Measurements from ENCODE around the gene PAGE2. TPM values are rescaled to one million over a fixed set of nuclear protein-coding genes. Genes with fewer than 3 reads are reported as not detected.
"Not testable (repeated sequence)": the region's sequence is repeated elsewhere in the genome, so short reads cannot be mapped to it uniquely, and the experiment has no call there.

PAGE2 gene
- total and polyA plus RNA-seq, 2 of the 13 experiments (the other 11 are each of a cell fraction or from before 2014, with no cell fraction given) = not detected

DNA sequence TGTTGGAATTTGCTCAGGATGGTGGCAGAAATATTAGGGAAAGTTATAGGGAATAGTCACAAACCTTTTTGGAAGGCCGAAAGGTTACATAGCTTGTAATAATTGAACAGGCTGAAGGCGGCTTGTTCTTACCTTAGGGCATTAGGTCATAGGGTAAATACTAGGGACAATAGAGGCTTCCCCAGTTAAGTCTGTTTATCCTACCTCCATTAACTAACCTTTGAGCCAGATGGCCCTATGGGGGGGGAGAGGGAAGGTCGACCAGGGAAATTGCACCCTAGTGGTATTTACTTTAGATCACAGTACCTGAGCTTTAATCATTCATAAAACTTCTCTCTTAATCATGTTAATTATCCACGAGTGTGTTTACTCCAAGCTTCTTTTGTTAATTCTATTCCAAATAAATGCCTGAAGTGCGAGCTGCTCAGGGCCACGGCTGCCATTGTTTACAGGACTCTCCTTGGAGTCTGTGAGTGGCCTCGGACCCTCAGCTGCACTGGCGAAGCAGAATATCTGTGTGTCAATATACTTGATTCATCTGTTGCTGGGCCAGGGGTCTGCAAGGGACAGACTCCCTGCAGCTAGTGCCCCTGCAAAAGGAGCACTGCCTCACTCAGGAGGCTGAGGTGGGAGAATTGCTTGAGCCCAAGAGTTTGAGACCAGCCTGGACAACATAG is 22.9 kb downstream of the PAGE2 start (continued):
- TF ChIP-seq, protein P1, sequence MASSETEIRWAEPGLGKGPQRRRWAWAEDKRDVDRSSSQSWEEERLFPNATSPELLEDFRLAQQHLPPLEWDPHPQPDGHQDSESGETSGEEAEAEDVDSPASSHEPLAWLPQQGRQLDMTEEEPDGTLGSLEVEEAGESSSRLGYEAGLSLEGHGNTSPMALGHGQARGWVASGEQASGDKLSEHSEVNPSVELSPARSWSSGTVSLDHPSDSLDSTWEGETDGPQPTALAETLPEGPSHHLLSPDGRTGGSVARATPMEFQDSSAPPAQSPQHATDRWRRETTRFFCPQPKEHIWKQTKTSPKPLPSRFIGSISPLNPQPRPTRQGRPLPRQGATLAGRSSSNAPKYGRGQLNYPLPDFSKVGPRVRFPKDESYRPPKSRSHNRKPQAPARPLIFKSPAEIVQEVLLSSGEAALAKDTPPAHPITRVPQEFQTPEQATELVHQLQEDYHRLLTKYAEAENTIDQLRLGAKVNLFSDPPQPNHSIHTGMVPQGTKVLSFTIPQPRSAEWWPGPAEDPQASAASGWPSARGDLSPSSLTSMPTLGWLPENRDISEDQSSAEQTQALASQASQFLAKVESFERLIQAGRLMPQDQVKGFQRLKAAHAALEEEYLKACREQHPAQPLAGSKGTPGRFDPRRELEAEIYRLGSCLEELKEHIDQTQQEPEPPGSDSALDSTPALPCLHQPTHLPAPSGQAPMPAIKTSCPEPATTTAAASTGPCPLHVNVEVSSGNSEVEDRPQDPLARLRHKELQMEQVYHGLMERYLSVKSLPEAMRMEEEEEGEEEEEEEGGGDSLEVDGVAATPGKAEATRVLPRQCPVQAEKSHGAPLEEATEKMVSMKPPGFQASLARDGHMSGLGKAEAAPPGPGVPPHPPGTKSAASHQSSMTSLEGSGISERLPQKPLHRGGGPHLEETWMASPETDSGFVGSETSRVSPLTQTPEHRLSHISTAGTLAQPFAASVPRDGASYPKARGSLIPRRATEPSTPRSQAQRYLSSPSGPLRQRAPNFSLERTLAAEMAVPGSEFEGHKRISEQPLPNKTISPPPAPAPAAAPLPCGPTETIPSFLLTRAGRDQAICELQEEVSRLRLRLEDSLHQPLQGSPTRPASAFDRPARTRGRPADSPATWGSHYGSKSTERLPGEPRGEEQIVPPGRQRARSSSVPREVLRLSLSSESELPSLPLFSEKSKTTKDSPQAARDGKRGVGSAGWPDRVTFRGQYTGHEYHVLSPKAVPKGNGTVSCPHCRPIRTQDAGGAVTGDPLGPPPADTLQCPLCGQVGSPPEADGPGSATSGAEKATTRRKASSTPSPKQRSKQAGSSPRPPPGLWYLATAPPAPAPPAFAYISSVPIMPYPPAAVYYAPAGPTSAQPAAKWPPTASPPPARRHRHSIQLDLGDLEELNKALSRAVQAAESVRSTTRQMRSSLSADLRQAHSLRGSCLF (CRISPR knock-in tag; IDR thresholded peaks at IDR 0.05; ENCODE audit: borderline replicate concordance) = no peak
- TF ChIP-seq, protein P2, sequence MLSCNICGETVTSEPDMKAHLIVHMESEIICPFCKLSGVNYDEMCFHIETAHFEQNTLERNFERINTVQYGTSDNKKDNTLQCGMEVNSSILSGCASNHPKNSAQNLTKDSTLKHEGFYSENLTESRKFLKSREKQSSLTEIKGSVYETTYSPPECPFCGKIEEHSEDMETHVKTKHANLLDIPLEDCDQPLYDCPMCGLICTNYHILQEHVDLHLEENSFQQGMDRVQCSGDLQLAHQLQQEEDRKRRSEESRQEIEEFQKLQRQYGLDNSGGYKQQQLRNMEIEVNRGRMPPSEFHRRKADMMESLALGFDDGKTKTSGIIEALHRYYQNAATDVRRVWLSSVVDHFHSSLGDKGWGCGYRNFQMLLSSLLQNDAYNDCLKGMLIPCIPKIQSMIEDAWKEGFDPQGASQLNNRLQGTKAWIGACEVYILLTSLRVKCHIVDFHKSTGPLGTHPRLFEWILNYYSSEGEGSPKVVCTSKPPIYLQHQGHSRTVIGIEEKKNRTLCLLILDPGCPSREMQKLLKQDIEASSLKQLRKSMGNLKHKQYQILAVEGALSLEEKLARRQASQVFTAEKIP (CRISPR knock-in tag; IDR thresholded peaks at IDR 0.05; ENCODE audit: borderline replicate concordance) = no peak
- TF ChIP-seq, protein P3, sequence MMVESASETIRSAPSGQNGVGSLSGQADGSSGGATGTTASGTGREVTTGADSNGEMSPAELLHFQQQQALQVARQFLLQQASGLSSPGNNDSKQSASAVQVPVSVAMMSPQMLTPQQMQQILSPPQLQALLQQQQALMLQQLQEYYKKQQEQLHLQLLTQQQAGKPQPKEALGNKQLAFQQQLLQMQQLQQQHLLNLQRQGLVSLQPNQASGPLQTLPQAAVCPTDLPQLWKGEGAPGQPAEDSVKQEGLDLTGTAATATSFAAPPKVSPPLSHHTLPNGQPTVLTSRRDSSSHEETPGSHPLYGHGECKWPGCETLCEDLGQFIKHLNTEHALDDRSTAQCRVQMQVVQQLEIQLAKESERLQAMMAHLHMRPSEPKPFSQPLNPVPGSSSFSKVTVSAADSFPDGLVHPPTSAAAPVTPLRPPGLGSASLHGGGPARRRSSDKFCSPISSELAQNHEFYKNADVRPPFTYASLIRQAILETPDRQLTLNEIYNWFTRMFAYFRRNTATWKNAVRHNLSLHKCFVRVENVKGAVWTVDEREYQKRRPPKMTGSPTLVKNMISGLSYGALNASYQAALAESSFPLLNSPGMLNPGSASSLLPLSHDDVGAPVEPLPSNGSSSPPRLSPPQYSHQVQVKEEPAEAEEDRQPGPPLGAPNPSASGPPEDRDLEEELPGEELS (CRISPR knock-in tag; IDR thresholded peaks at IDR 0.05) = peak; percentile 35; the same call in 1 of the 2 replicates
- TF ChIP-seq ZNF577 (CRISPR knock-in tag; IDR thresholded peaks at IDR 0.05; ENCODE audit: borderline replicate concordance, low read depth) = no peak
- TF ChIP-seq, protein P4, sequence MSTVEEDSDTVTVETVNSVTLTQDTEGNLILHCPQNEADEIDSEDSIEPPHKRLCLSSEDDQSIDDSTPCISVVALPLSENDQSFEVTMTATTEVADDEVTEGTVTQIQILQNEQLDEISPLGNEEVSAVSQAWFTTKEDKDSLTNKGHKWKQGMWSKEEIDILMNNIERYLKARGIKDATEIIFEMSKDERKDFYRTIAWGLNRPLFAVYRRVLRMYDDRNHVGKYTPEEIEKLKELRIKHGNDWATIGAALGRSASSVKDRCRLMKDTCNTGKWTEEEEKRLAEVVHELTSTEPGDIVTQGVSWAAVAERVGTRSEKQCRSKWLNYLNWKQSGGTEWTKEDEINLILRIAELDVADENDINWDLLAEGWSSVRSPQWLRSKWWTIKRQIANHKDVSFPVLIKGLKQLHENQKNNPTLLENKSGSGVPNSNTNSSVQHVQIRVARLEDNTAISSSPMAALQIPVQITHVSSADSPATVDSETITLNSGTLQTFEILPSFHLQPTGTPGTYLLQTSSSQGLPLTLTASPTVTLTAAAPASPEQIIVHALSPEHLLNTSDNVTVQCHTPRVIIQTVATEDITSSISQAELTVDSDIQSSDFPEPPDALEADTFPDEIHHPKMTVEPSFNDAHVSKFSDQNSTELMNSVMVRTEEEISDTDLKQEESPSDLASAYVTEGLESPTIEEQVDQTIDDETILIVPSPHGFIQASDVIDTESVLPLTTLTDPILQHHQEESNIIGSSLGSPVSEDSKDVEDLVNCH (CRISPR knock-in tag; IDR thresholded peaks at IDR 0.05) = no peak
- TF ChIP-seq, protein P5, sequence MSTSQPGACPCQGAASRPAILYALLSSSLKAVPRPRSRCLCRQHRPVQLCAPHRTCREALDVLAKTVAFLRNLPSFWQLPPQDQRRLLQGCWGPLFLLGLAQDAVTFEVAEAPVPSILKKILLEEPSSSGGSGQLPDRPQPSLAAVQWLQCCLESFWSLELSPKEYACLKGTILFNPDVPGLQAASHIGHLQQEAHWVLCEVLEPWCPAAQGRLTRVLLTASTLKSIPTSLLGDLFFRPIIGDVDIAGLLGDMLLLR (CRISPR knock-in tag; IDR thresholded peaks at IDR 0.05) = no peak

DNA sequence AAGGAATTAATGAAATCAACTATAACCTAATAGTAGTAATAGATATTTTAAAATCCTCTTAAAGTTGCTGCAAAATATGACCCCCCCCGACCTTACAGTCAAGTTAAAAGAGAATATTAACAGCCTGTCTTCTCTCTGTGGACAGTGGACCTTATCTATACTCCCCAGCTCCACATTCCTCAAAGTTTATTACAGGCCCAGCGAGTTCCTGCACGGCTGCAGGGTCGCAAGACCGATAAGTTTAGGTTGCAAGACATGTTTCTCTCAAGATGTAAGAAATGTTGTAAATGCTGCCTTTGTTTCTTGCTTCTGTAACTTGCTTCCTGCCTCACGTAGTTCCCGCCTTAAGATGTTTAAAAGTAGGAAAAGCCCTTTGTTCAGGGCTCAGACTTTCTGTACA is 27.8 kb downstream of the PAGE2 start:
- BruUV-seq (replicated peaks); H4K20me1 ChIP-seq (ENCODE audit: insufficient read depth, low read length); POLR2A ChIA-PET; ATAC-seq; H3K4me2 ChIP-seq (ENCODE audit: low read depth, low read length); H3K27me3 ChIP-seq (ENCODE audit: control insufficient read depth in 1 of 2, insufficient read depth in 2 of 2, low read length in 2 of 2); H3K36me3 ChIP-seq (replicated peaks in 1 of 2; ENCODE audit: control insufficient read depth in 1 of 2, insufficient read depth in 2 of 2, low read length in 2 of 2); in situ Hi-C loops (cut with HindIII; ENCODE audit: extremely low pct_ligation_motif_present, low pct_unique_long_range_greater_than_20kb); H2AFZ ChIP-seq (ENCODE audit: low read length); DNase-seq (ENCODE audit: low spot score); intact Hi-C loops (cut with micrococcal nuclease; ENCODE audit: unreplicated experiment); H3K9ac ChIP-seq (ENCODE audit: insufficient read depth, low read depth, low read length); H3K79me2 ChIP-seq (ENCODE audit: insufficient read depth, low read length); H3K9me3 ChIP-seq (ENCODE audit: low read length); FAIRE-seq; H3K27ac ChIP-seq (ENCODE audit: extremely low read length, insufficient read depth, low read length); CTCF ChIA-PET (ENCODE audit: low intra/inter-chr PET ratio, low total read pairs); H3K4me3 ChIP-seq (replicated peaks in 1 of 3; ENCODE audit: insufficient read depth in 1 of 3, low read depth in 2 of 3, low read length in 3 of 3); H3K4me1 ChIP-seq (ENCODE audit: insufficient read depth, low read length): not testable (repeated sequence)
- WGBS (ENCODE audit: low lambda C conversion rate) = 10% methylated on average over 6 of the region's 7 CpGs
